Keratinocyte (primary cell): ENCODE data around the gene COMMD6.

Source experiments
- CTCF ChIP-seq, 3 experiments: IDR thresholded peaks in 1 of 3; conservative IDR thresholded peaks in 1 of 3; optimal IDR thresholded peaks in 1 of 3; 2 replicates in 2 of 3; 3 replicates in 1 of 3; pipeline versions ENCODE3 to v1.5.1; 2011; ENCODE audit warnings: low read length in 3 of 3, mild to moderate bottlenecking in 3 of 3, moderate library complexity in 2 of 3, control low read depth in 1 of 3, inconsistent platforms in 1 of 3; ENCODE audit not compliant: insufficient read depth in 2 of 3; ENCODE audit errors: extremely low read depth in 1 of 3
- EZH2 ChIP-seq: IDR thresholded peaks from one replicate; pipeline ENCODE4 v1.6.1; 2012; ENCODE audit warnings: inconsistent platforms, mild to moderate bottlenecking, low read length, moderate library complexity

DNA sequence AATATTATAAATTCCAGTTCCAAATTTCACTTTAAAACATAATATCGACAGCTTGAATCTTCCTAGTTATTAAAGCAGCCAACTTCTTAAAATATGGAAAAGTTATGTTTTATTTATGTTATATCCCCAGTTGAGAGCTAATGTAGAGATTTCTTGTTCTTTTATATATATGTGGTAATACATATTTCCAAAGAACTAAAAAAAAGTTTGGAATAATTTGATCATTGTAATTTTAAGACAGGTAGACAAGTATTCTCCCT, 54.9 kb downstream of the COMMD6 start:
- TF ChIP-seq CTCF (optimal IDR thresholded peaks at IDR 0.05 in 1 of 3, IDR thresholded peaks at IDR 0.05 in 1 of 3, conservative IDR thresholded peaks at IDR 0.05 in 1 of 3; ENCODE audit: extremely low read depth in 1 of 3, insufficient read depth in 2 of 3, low read length in 3 of 3), result no peak
- no peak for TF ChIP-seq EZH2
